Neuron (in vitro differentiated cells): ENCODE data around the gene TNIP1.

Source experiments
- H2AFZ ChIP-seq: one replicate; pipeline ENCODE4 v1.6.1; 2013; ENCODE audit warnings: low read depth, mild to moderate bottlenecking, inconsistent platforms, low read length, moderate library complexity
- H3K27me3 ChIP-seq: one replicate; pipeline ENCODE4 v1.6.1; 2013; ENCODE audit warnings: low read length; ENCODE audit not compliant: insufficient read depth
- H3K36me3 ChIP-seq: one replicate; pipeline ENCODE4 v1.6.1; 2013; ENCODE audit warnings: low read length; ENCODE audit not compliant: insufficient read depth
- H3K4me1 ChIP-seq: one replicate; pipeline ENCODE4 v1.6.1; 2013; ENCODE audit warnings: low read length; ENCODE audit not compliant: insufficient read depth
- H3K4me3 ChIP-seq: 2 replicates; pipeline ENCODE4 v1.5.1; 2013; ENCODE audit warnings: mild to moderate bottlenecking, low read length, moderate library complexity
- H3K9me3 ChIP-seq: one replicate; pipeline ENCODE4 v1.6.1; 2013; ENCODE audit warnings: low read length

The TNIP1 gene

GRCh38 chr5:150993422-150993821 lies 87.4 kb downstream of the TNIP1 start:
- Histone ChIP-seq H3K9me3 (no peaks in the 10 kb centered on the region), H3K36me3 (no peaks in the 10 kb centered on the region), H3K4me3 (no peak overlapping the region), H3K4me1 (no peaks in the 10 kb centered on the region), H2AFZ (no peak overlapping the region), H3K27me3 (peaks cover 4% of the 10 kb centered on the region)

DNA sequence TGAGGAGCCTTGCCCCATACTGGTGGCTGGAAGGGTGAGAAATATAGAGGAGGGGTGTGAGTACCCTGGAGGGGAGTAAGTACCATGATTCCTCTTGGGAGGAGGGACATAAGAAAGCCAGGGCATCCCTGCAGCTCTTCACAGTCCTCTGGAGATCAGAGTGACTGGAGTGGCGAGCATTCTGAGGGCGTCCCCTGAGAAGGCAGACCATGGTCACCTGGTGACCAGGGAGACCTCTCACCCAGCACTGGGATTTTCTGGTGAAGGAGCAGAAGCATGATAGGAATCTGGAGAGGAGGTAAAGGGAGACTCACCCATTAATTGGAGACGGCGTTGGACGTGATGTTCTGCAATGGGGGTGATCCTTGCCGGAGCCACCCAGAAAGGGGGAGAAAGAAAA lies 88.1 kb downstream of the TNIP1 start:
- Histone ChIP-seq H3K36me3 (no peaks in the 10 kb centered on the region), H3K9me3 (no peaks in the 10 kb centered on the region), H2AFZ (no peak overlapping the region), H3K27me3 (peaks cover 4% of the 10 kb centered on the region), H3K4me1 (no peaks in the 10 kb centered on the region), H3K4me3 (no peak overlapping the region)

DNA sequence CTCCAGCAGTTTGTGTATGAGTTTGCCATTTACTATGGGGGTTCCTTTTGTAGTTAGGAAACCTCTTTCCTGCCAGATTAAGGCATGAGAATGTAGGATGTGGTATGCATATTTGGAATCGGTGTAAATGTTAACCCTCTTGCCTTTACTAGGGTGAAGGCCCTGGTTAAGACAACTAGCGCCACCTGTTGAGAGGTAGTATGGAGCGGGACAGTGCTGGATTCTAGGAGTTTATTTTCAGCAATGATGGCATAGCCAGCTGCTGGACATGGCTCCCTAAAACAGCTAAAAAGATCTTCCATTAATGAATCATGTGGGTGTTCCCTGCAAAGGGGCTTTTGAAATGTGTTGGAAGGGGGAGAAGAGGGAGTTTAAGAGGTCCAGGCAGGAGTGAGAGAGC lies 91.1 kb downstream of the TNIP1 start:
- no peak overlapping the region for H3K4me3 ChIP-seq
- H3K27me3 ChIP-seq, result peaks cover 4% of the 10 kb centered on the region
- no peaks in the 10 kb centered on the region for H3K9me3 ChIP-seq
- H2AFZ ChIP-seq, result no peak overlapping the region
- no peaks in the 10 kb centered on the region for H3K36me3 ChIP-seq
- H3K4me1 ChIP-seq, result no peaks in the 10 kb centered on the region

GRCh38 chr5:150987746-150988145 lies 93.1 kb downstream of the TNIP1 start:
- Histone ChIP-seq H3K4me1 (no peaks in the 10 kb centered on the region), H3K27me3 (peaks cover 4% of the 10 kb centered on the region), H2AFZ (no peak overlapping the region), H3K9me3 (no peaks in the 10 kb centered on the region), H3K36me3 (no peaks in the 10 kb centered on the region), H3K4me3 (no peak overlapping the region)
